Muscle of arm (tissue), 12 donors: ENCODE results near the gene ADGRD1. TPM values are rescaled to one million over a fixed set of nuclear protein-coding genes. Genes with fewer than 3 reads are reported as not detected.
"Not testable (repeated sequence)": the region's sequence is repeated elsewhere in the genome, so short reads cannot be mapped to it uniquely, and the experiment has no call there.

Experiments
- DNase-seq: peaks from one replicate; pipeline ENCODE4 v3.0.0-alpha.2; 2013
- polyA plus RNA-seq, 12 donors: library from polyadenylated mRNA; unstranded; fragments of 120-200 nt; gene quantifications; one replicate each; pipeline ENCODE4 v1.2.1, GENCODE V29; 2013; ENCODE audit not compliant: insufficient read length in 12 of 12

Gene ADGRD1
- polyA plus RNA-seq, 12 donors: 5.5 to 37.3 (median 11.8) TPM; not detected in 1

GRCh38 chr12:130984183-130985058, 30.7 kb downstream of the ADGRD1 start:
- no peak for DNase-seq

GRCh38 chr12:130987151-130987931, 33.6 kb downstream of the ADGRD1 start:
- DNase-seq: no peak

- DNase-seq: no peak
Measured at GRCh38 chr12:130988261-130988660, 34.6 kb downstream of the ADGRD1 start.

GRCh38 chr12:130988751-130989150, 35.0 kb downstream of the ADGRD1 start:
- DNase-seq: no peak

GRCh38 chr12:130989391-130989790, 35.7 kb downstream of the ADGRD1 start:
- DNase-seq: no peak

GRCh38 chr12:130990034-130990433, 36.3 kb downstream of the ADGRD1 start:
- peak; percentile 67 for DNase-seq

- DNase-seq: no peak
Measured at GRCh38 chr12:130992448-130992847, 38.7 kb downstream of the ADGRD1 start.

GRCh38 chr12:130992979-130993538, 39.4 kb downstream of the ADGRD1 start:
- no peak for DNase-seq

- DNase-seq: no peak
Measured at GRCh38 chr12:130993759-130994670, 40.3 kb downstream of the ADGRD1 start.

- no peak for DNase-seq
Measured at GRCh38 chr12:130994821-130995375, 41.2 kb downstream of the ADGRD1 start.

- DNase-seq: not testable (repeated sequence)
Measured at GRCh38 chr12:130995386-130995969, 41.8 kb downstream of the ADGRD1 start.

GRCh38 chr12:130998136-130998535, 44.4 kb downstream of the ADGRD1 start:
- DNase-seq: no peak

GRCh38 chr12:131000000-131000486, 46.3 kb downstream of the ADGRD1 start:
- no peak for DNase-seq

GRCh38 chr12:131001493-131001892, 47.8 kb downstream of the ADGRD1 start:
- DNase-seq: no peak

- peak; percentile 49 for DNase-seq
Measured at GRCh38 chr12:131002216-131002631, 48.5 kb downstream of the ADGRD1 start.

GRCh38 chr12:131003036-131003715, 49.5 kb downstream of the ADGRD1 start:
- no peak for DNase-seq

- no peak for DNase-seq
Measured at GRCh38 chr12:131003716-131004045, 50.0 kb downstream of the ADGRD1 start.

GRCh38 chr12:131004166-131004565, 50.5 kb downstream of the ADGRD1 start:
- no peak for DNase-seq

- DNase-seq: no peak
Measured at GRCh38 chr12:131005161-131006035, 51.7 kb downstream of the ADGRD1 start.
